H1 (cell line): ENCODE data around the gene CIC. TPM values are rescaled to one million over a fixed set of nuclear protein-coding genes. Genes with fewer than 3 reads are reported as not detected.

ENCODE experiments used
- CTCF ChIA-PET: fragments of 300-600 bp; sonication (Branson Sonifier 250); formaldehyde crosslinking; loops from one replicate; lab custom pipeline; 2021; ENCODE audit not compliant: partially characterized antibody; lab: Charles Lee
- POLR2A ChIA-PET: fragments of 300-600 bp; sonication (Branson Sonifier 250); formaldehyde crosslinking; loops from one replicate; lab custom pipeline; 2021; ENCODE audit warnings: inconsistent platforms; ENCODE audit not compliant: partially characterized antibody; lab: Charles Lee
- DNase-seq, 2 experiments: peaks; one replicate each; pipeline versions ENCODE4 v3.0.0 to v3.0.0-alpha.2; 2010 to 2022; ENCODE audit warnings: low spot score in 2 of 2, low read depth in 1 of 2, mixed read lengths in 1 of 2
- FAIRE-seq: peaks from 2 replicates; lab custom pipeline; 2011; peaks lifted over from hg19 to GRCh38; lab: Jason Lieb, UNC
- H2AFZ ChIP-seq: 2 replicates; pipeline ENCODE4 v1.8.1; 2012; ENCODE audit warnings: low read length, inconsistent platforms
- H2AK5ac ChIP-seq: 2 replicates; pipeline ENCODE4 v1.6.1; 2013; ENCODE audit warnings: low read depth, low read length
- H2BK120ac ChIP-seq: replicated peaks from 2 replicates; pipeline ENCODE3; 2013; ENCODE audit warnings: low read depth, low read length, inconsistent platforms
- H2BK12ac ChIP-seq: 2 replicates; pipeline ENCODE4 v1.6.1; 2013; ENCODE audit warnings: low read depth, low read length
- H2BK15ac ChIP-seq: 2 replicates; pipeline ENCODE4 v1.6.1; 2013; ENCODE audit warnings: low read length
- H2BK20ac ChIP-seq: 2 replicates; pipeline ENCODE4 v1.6.1; 2013; ENCODE audit warnings: low read length
- H2BK5ac ChIP-seq: 2 replicates; pipeline ENCODE4 v1.6.1; 2013; ENCODE audit warnings: low read depth, low read length
- H3K14ac ChIP-seq: 2 replicates; pipeline ENCODE4 v1.6.1; 2013; ENCODE audit warnings: inconsistent platforms; ENCODE audit not compliant: insufficient read length
- H3K18ac ChIP-seq: 2 replicates; pipeline ENCODE4 v1.6.1; 2013; ENCODE audit warnings: low read length; ENCODE audit errors: extremely low read depth
- H3K23ac ChIP-seq: 2 replicates; pipeline ENCODE4 v1.6.1; 2013; ENCODE audit warnings: inconsistent platforms; ENCODE audit not compliant: insufficient read length
- H3K23me2 ChIP-seq: 2 replicates; pipeline ENCODE4 v1.6.1; 2013; ENCODE audit warnings: low read depth, low read length
- H3K27ac ChIP-seq: 2 replicates; pipeline ENCODE4 v1.6.1; 2011; ENCODE audit warnings: low read depth, low read length, inconsistent platforms
- H3K27me3 ChIP-seq, 4 experiments: replicated peaks in 1 of 4; 1 replicate in 1 of 4; 2 replicates in 3 of 4; pipeline versions ENCODE4 v1.6.1 to v1.8.1; 2011 to 2013; ENCODE audit warnings: low read length in 3 of 4, mild to moderate bottlenecking in 3 of 4, inconsistent platforms in 2 of 4, mixed read lengths in 2 of 4, moderate library complexity in 1 of 4; ENCODE audit not compliant: control insufficient read depth in 3 of 4, insufficient read depth in 3 of 4; ENCODE audit errors: extremely low read depth in 1 of 4
- H3K36me3 ChIP-seq, 4 experiments: 2 replicates each; pipeline versions ENCODE4 v1.6.1 to v1.8.1; 2011 to 2013; ENCODE audit warnings: mild to moderate bottlenecking in 4 of 4, low read length in 3 of 4, moderate library complexity in 2 of 4, control low read depth in 1 of 4, inconsistent platforms in 1 of 4; ENCODE audit not compliant: insufficient read depth in 4 of 4, control insufficient read depth in 2 of 4
- H3K4ac ChIP-seq: replicated peaks from 2 replicates; pipeline ENCODE3; 2013; ENCODE audit warnings: low read length, low read depth, mixed read lengths, inconsistent platforms; ENCODE audit not compliant: insufficient read length
- H3K4me1 ChIP-seq, 4 experiments: replicated peaks in 1 of 4; 1 replicate in 1 of 4; 2 replicates in 3 of 4; pipeline versions ENCODE4 v1.6.1 to v1.8.1; 2011 to 2013; ENCODE audit warnings: low read length in 3 of 4, inconsistent platforms in 2 of 4, mixed read lengths in 1 of 4; ENCODE audit not compliant: insufficient read depth in 4 of 4, control insufficient read depth in 3 of 4
- H3K4me2 ChIP-seq, 2 experiments: 2 replicates each; pipeline versions ENCODE4 v1.6.1 to v1.8.1; 2011 to 2013; ENCODE audit warnings: low read depth in 2 of 2, low read length in 2 of 2, control low read depth in 1 of 2, inconsistent platforms in 1 of 2, mild to moderate bottlenecking in 1 of 2; ENCODE audit not compliant: insufficient read depth in 1 of 2
- H3K4me3 ChIP-seq, 4 experiments: fragments of 200-600, 300-600 bp in 1 of 4; sonication (generic), shearing (Covaris generic), sonication (Bioruptor Twin) in 1 of 4; 2 replicates each; pipeline versions ENCODE4 v1.5.1 to v1.8.1; 2011 to 2016; ENCODE audit warnings: low read length in 4 of 4, low read depth in 3 of 4, control low read depth in 2 of 4, inconsistent platforms in 2 of 4, mild to moderate bottlenecking in 2 of 4, mixed read lengths in 1 of 4, moderate library complexity in 1 of 4; ENCODE audit not compliant: insufficient read depth in 2 of 4; ENCODE audit errors: extremely low read depth in 1 of 4
- H3K56ac ChIP-seq: replicated peaks from 2 replicates; pipeline ENCODE3; 2013; ENCODE audit warnings: low read depth, mild to moderate bottlenecking, mixed read lengths, low read length, inconsistent platforms; ENCODE audit not compliant: insufficient read length
- H3K79me1 ChIP-seq: 2 replicates; pipeline ENCODE4 v1.6.1; 2013; ENCODE audit warnings: low read depth, low read length, control low read depth
- H3K79me2 ChIP-seq, 2 experiments: 2 replicates each; pipeline versions ENCODE4 v1.6.1 to v1.8.1; 2012 to 2013; ENCODE audit warnings: low read length in 2 of 2, mild to moderate bottlenecking in 2 of 2, inconsistent platforms in 1 of 2; ENCODE audit not compliant: insufficient read depth in 2 of 2, control insufficient read depth in 1 of 2
- H3K9ac ChIP-seq, 4 experiments: replicated peaks in 1 of 4; 1 replicate in 1 of 4; 2 replicates in 3 of 4; pipeline versions ENCODE4 v1.6.1 to v1.8.1; 2011 to 2013; ENCODE audit warnings: low read depth in 3 of 4, low read length in 3 of 4, control low read depth in 2 of 4, mild to moderate bottlenecking in 2 of 4, moderate library complexity in 2 of 4, inconsistent platforms in 1 of 4; ENCODE audit errors: extremely low read depth in 1 of 4
- H3K9me3 ChIP-seq, 2 experiments: 2 replicates each; pipeline versions ENCODE4 v1.6.1 to v1.8.1; 2012 to 2013; ENCODE audit warnings: mild to moderate bottlenecking in 2 of 2, moderate library complexity in 2 of 2, control low read depth in 1 of 2, inconsistent platforms in 1 of 2, low read depth in 1 of 2, low read length in 1 of 2, mixed read lengths in 1 of 2; ENCODE audit not compliant: insufficient read depth in 2 of 2
- H4K20me1 ChIP-seq, 2 experiments: replicated peaks in 1 of 2; 2 replicates each; pipeline versions ENCODE3 to v1.8.1; 2011 to 2013; ENCODE audit warnings: inconsistent platforms in 2 of 2, low read length in 2 of 2, mild to moderate bottlenecking in 1 of 2; ENCODE audit not compliant: insufficient read depth in 2 of 2, control insufficient read depth in 1 of 2
- H4K5ac ChIP-seq: 2 replicates; pipeline ENCODE4 v1.6.1; 2013; ENCODE audit warnings: low read length, low read depth, mixed read lengths, inconsistent platforms; ENCODE audit not compliant: insufficient read length
- H4K8ac ChIP-seq: 2 replicates; pipeline ENCODE4 v1.8.0; 2013; ENCODE audit warnings: mild to moderate bottlenecking, moderate library complexity, low read length, inconsistent platforms; ENCODE audit not compliant: insufficient read depth; ENCODE audit errors: extremely low read depth
- H4K91ac ChIP-seq: replicated peaks from 2 replicates; pipeline ENCODE3; 2013; ENCODE audit warnings: low read length, mixed read lengths, inconsistent platforms; ENCODE audit not compliant: insufficient read length
- WGBS, 2 experiments: shearing (Covaris generic) in 1 of 2; methylation state at CpG; one replicate each; pipeline versions ENCODE4 v1.1.6 to v1.1.7; 2013 to 2015; ENCODE audit warnings: low lambda C conversion rate in 2 of 2, mixed read lengths in 2 of 2, inconsistent platforms in 1 of 2, low coverage in 1 of 2, missing lambda C conversion rate in 1 of 2; ENCODE audit not compliant: insufficient replicate concordance in 2 of 2, insufficient coverage in 1 of 2, insufficient read length in 1 of 2; ENCODE audit errors: extremely low coverage in 1 of 2, missing lambda C conversion rate in 1 of 2; 5-methylcytosine and 5-hydroxymethylcytosine counted together
- polyA plus RNA-seq, 7 experiments: library from polyadenylated mRNA; depleted of rRNA in 3 of 7; stranded (reverse) in 5 of 7; unstranded in 2 of 7; fragments of >200 nt in 5 of 7; fragments of 200-250 nt in 2 of 7; gene quantifications; 1 replicate in 5 of 7; 2 replicates in 1 of 7; 4 replicates in 1 of 7; pipeline versions ENCODE4 v1.2.1 to v1.2.3, GENCODE V29; 2011 to 2013; ENCODE audit warnings: missing spikeins in 2 of 7, mixed read lengths in 2 of 7
- total RNA-seq: library from RNA; stranded (reverse); fragmentation: NEBNext Ultra II Directional; extraction: Animal tissue kit (Norgen Biotek cat#: 25700); gene quantifications from 2 replicates; pipeline ENCODE4 v1.2.1, GENCODE V29; 2021

CIC gene
- total and polyA plus RNA-seq, 2 of the 8 experiments (the other 6 are each of a cell fraction or from before 2014, with no cell fraction given): 13.2 to 43.6 TPM

DNA sequence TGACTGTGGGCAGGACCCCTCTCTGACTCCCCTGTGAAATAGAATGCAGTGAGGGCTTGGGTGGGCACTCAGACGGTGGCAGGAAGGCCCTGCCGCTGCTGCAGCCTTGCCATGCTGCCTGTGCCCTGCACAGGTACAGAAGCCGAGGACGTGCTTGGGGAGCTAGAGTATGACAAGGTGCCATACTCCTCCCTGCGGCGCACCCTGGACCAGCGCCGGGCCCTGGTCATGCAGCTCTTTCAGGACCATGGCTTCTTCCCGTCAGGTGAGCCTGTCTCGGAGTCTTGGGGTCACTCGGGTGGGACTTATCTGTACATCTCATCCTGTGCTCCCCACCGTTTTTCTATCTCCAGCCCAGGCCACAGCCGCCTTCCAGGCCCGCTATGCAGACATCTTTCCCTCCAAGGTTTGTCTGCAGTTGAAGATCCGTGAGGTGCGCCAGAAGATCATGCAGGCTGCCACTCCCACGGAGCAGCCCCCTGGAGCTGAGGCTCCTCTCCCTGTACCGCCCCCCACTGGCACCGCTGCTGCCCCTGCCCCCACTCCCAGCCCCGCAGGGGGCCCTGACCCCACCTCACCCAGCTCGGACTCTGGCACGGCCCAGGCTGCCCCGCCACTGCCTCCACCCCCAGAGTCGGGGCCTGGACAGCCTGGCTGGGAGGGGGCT, 25.6 kb downstream of the CIC start:
- H3K14ac ChIP-seq: no peak overlapping the region
- H4K8ac ChIP-seq: no peak overlapping the region
- no peak overlapping the region for H2BK12ac ChIP-seq
- H3K4me2 ChIP-seq: no peak overlapping the region
- H3K36me3 ChIP-seq: peaks cover 0 to 46% (median 33%) of the 10 kb centered on the region in 4 experiments; a peak in 6 of 8 replicates
- no peak overlapping the region for H2AK5ac ChIP-seq
- no peak overlapping the region for H3K9ac ChIP-seq
- peaks cover 2% of the 10 kb centered on the region; the same call in 1 of the 2 replicates for H3K79me1 ChIP-seq
- H3K79me2 ChIP-seq: no peaks in the 10 kb centered on the region
- no peak overlapping the region for H4K5ac ChIP-seq
- no peaks in the 10 kb centered on the region for H3K23me2 ChIP-seq
- no peak overlapping the region for H2AFZ ChIP-seq
- no peak overlapping the region for H2BK20ac ChIP-seq
- peaks cover 0 to 2% (median under 1%) of the 10 kb centered on the region in 4 experiments; a peak in 5 of 7 replicates for H3K4me1 ChIP-seq
- peak overlapping the region; percentile 16; the same call in 1 of the 2 replicates for H2BK5ac ChIP-seq
- ChIA-PET CTCF (interaction anchor here (1.0 to 10.6 kb wide), 11 partner anchors 8 to 79 kb away, joined by 3 to 155 read pairs (median 8); partner anchors contain the start of gene GSK3A), POLR2A (interaction anchor here (0.5 to 4.1 kb wide), 9 partner anchors 8 to 212 kb away, joined by 3 to 20 read pairs (median 4); no protein-coding TSS in a partner anchor)
- no peak overlapping the region for H3K4ac ChIP-seq
- no peaks in the 10 kb centered on the region for H3K27me3 ChIP-seq
- H3K23ac ChIP-seq: no peak overlapping the region
- H3K18ac ChIP-seq: no peak overlapping the region
- peaks cover 0 to 12% of the 10 kb centered on the region in 2 experiments for H4K20me1 ChIP-seq
- H3K56ac ChIP-seq: no peak overlapping the region
- no peak overlapping the region for H2BK120ac ChIP-seq
- no peak overlapping the region for H3K4me3 ChIP-seq
- no peaks in the 10 kb centered on the region for H3K9me3 ChIP-seq
- DNase-seq: no peak
- no peak for FAIRE-seq
- H3K27ac ChIP-seq: no peak overlapping the region
- WGBS, 2 experiments: 93% methylated on average over 21 of the region's 24 CpGs; no CpG with 5 or more reads in 1 of the 2 experiments
- H2BK15ac ChIP-seq: no peak overlapping the region
- no peak overlapping the region for H4K91ac ChIP-seq
